Astrocyte (in vitro differentiated cells and primary cell): ENCODE measurements around the gene NPB. TPM values are rescaled to one million over a fixed set of nuclear protein-coding genes. Genes with fewer than 3 reads are reported as not detected.

ENCODE experiments used
- DNase-seq: peaks from one replicate; pipeline ENCODE4 v3.0.0-alpha.2; 2010; ENCODE audit warnings: low read depth
- FAIRE-seq: peaks from 2 replicates; lab custom pipeline; 2011; peaks lifted over from hg19 to GRCh38; lab: Jason Lieb, UNC
- H2AFZ ChIP-seq: 2 replicates; pipeline ENCODE4 v1.6.0; 2012; ENCODE audit warnings: low read depth, low read length, inconsistent platforms
- H3K27ac ChIP-seq: 2 replicates; pipeline ENCODE4 v1.5.1; 2011; ENCODE audit warnings: low read depth, low read length, inconsistent platforms
- H3K27me3 ChIP-seq: 2 replicates; pipeline ENCODE4 v1.6.0; 2011; ENCODE audit warnings: low read length, inconsistent platforms; ENCODE audit not compliant: insufficient read depth
- H3K36me3 ChIP-seq: 2 replicates; pipeline ENCODE4 v1.5.1; 2011; ENCODE audit warnings: low read length, inconsistent platforms; ENCODE audit not compliant: insufficient read depth
- H3K4me1 ChIP-seq: 2 replicates; pipeline ENCODE4 v1.5.1; 2011; ENCODE audit warnings: low read length, inconsistent platforms; ENCODE audit not compliant: insufficient read depth
- H3K4me2 ChIP-seq: 2 replicates; pipeline ENCODE4 v1.6.0; 2012; ENCODE audit warnings: low read length, inconsistent platforms
- H3K4me3 ChIP-seq: 2 replicates; pipeline ENCODE4 v1.5.1; 2011; ENCODE audit warnings: low read depth, mild to moderate bottlenecking, low read length, inconsistent platforms; ENCODE audit not compliant: insufficient read depth
- H3K79me2 ChIP-seq: 2 replicates; pipeline ENCODE4 v1.6.0; 2012; ENCODE audit warnings: mild to moderate bottlenecking, low read length, inconsistent platforms; ENCODE audit not compliant: insufficient read depth
- H3K9ac ChIP-seq: 2 replicates; pipeline ENCODE4 v1.6.0; 2012; ENCODE audit warnings: mild to moderate bottlenecking, low read length, inconsistent platforms
- H3K9me3 ChIP-seq: 2 replicates; pipeline ENCODE4 v1.5.1; 2012; ENCODE audit warnings: low read depth, mild to moderate bottlenecking, low read length, inconsistent platforms; ENCODE audit not compliant: insufficient read depth
- H4K20me1 ChIP-seq: 2 replicates; pipeline ENCODE4 v1.6.0; 2012; ENCODE audit warnings: low read length, inconsistent platforms; ENCODE audit not compliant: insufficient read depth
- H3K27ac Mint-ChIP-seq: one replicate; pipeline ENCODE4 v1.8.0; 2021; ENCODE audit warnings: mild to moderate bottlenecking, mixed read lengths; ENCODE audit not compliant: unreplicated experiment
- H3K27me3 Mint-ChIP-seq: one replicate; pipeline ENCODE4 v1.8.0; 2021; ENCODE audit warnings: low read depth, mixed read lengths; ENCODE audit not compliant: unreplicated experiment
- H3K36me3 Mint-ChIP-seq: one replicate; pipeline ENCODE4 v1.8.0; 2021; ENCODE audit warnings: low read depth, mixed read lengths; ENCODE audit not compliant: unreplicated experiment
- H3K4me1 Mint-ChIP-seq: one replicate; pipeline ENCODE4 v1.8.0; 2021; ENCODE audit warnings: low read depth, mixed read lengths; ENCODE audit not compliant: unreplicated experiment
- H3K4me3 Mint-ChIP-seq: one replicate; pipeline ENCODE4 v1.8.0; 2021; ENCODE audit warnings: mild to moderate bottlenecking, moderate library complexity, mixed read lengths; ENCODE audit not compliant: unreplicated experiment
- H3K9me3 Mint-ChIP-seq: one replicate; pipeline ENCODE4 v1.8.0; 2021; ENCODE audit warnings: mild to moderate bottlenecking, mixed read lengths; ENCODE audit not compliant: unreplicated experiment
- CTCF ChIP-seq: IDR thresholded peaks from 2 replicates; pipeline ENCODE4 v1.5.1; 2011; ENCODE audit warnings: low read depth, mild to moderate bottlenecking, inconsistent platforms, low read length, moderate library complexity; ENCODE audit not compliant: insufficient read depth
- EZH2 ChIP-seq: IDR thresholded peaks from 2 replicates; pipeline ENCODE4 v1.6.1; 2012; ENCODE audit warnings: mild to moderate bottlenecking, low read length, inconsistent platforms; ENCODE audit not compliant: insufficient read depth
- total RNA-seq: library from RNA; stranded (reverse); gene quantifications from 2 replicates; pipeline ENCODE4 v1.2.1, GENCODE V29; 2021

The NPB gene
- total RNA-seq, 1 donor from 2014 or later: 2.0 TPM

- Histone ChIP-seq H3K9me3 (no peaks in the 10 kb centered on the region), H3K79me2 (peaks cover 92% of the 10 kb centered on the region), H3K36me3 (peaks cover 29% of the 10 kb centered on the region), H3K4me3 (peak overlapping the region; percentile 97), H3K9ac (peak overlapping the region; percentile 94), H2AFZ (no peak overlapping the region), H3K27me3 (no peaks in the 10 kb centered on the region), H4K20me1 (peaks cover 66% of the 10 kb centered on the region), H3K4me2 (peak overlapping the region; percentile 94), H3K4me1 (peaks cover 29% of the 10 kb centered on the region), H3K27ac (no peak overlapping the region)
- no peak for TF ChIP-seq EZH2
- Mint-ChIP-seq H3K4me1 (peaks cover 27% of the 10 kb centered on the region), H3K27ac (peak overlapping the region; percentile 12), H3K27me3 (no peaks in the 10 kb centered on the region), H3K9me3 (no peaks in the 10 kb centered on the region), H3K36me3 (peaks cover 16% of the 10 kb centered on the region), H3K4me3 (peak overlapping the region; percentile 89)
- FAIRE-seq (no peak), DNase-seq (no peak)
Measured at GRCh38 chr17:81858170-81858966, 43.7 kb upstream of the NPB start.

- peak overlapping the region; percentile 94 for H3K4me2 ChIP-seq
- no peaks in the 10 kb centered on the region for H3K9me3 ChIP-seq
- no peak overlapping the region for H2AFZ ChIP-seq
- DNase-seq (no peak), FAIRE-seq (no peak)
- no peaks in the 10 kb centered on the region for H3K9me3 Mint-ChIP-seq
- peaks cover 66% of the 10 kb centered on the region for H4K20me1 ChIP-seq
- no peaks in the 10 kb centered on the region for H3K27me3 Mint-ChIP-seq
- no peaks in the 10 kb centered on the region for H3K27me3 ChIP-seq
- peaks cover 30% of the 10 kb centered on the region for H3K4me1 ChIP-seq
- H3K79me2 ChIP-seq: peaks cover 92% of the 10 kb centered on the region
- peaks cover 14% of the 10 kb centered on the region for H3K36me3 Mint-ChIP-seq
- peaks cover 31% of the 10 kb centered on the region for H3K4me1 Mint-ChIP-seq
- peak overlapping the region; percentile 97 for H3K4me3 ChIP-seq
- H3K27ac ChIP-seq: peak overlapping the region; percentile 58
- peak overlapping the region; percentile 89 for H3K4me3 Mint-ChIP-seq
- H3K36me3 ChIP-seq: peaks cover 22% of the 10 kb centered on the region
- peak overlapping the region; percentile 71 for H3K27ac Mint-ChIP-seq
- peak overlapping the region; percentile 94 for H3K9ac ChIP-seq
- TF ChIP-seq EZH2 (no peak), CTCF (no peak)
Measured at GRCh38 chr17:81858967-81859905, 42.8 kb upstream of the NPB start.
